Parathyroid adenoma (tissue), 2 donors: ENCODE measurements around the gene IMPA2.

ENCODE experiments used
- H2AFZ ChIP-seq: fragments of 300-600 bp; sonication (generic); one replicate; pipeline ENCODE4 v1.7.0; 2017; ENCODE audit warnings: antibody characterized with exemption, mild to moderate bottlenecking
- H3K27ac ChIP-seq: fragments of 300-600 bp; sonication (generic); one replicate; pipeline ENCODE4 v1.7.0; 2017
- H3K27me3 ChIP-seq: fragments of 300-600 bp; sonication (generic); one replicate; pipeline ENCODE4 v1.7.0; 2017; ENCODE audit warnings: low read length; ENCODE audit not compliant: control insufficient read depth, insufficient read depth
- H3K36me3 ChIP-seq: fragments of 300-600 bp; sonication (generic); one replicate; pipeline ENCODE4 v1.7.0; 2017; ENCODE audit warnings: low read length; ENCODE audit not compliant: control insufficient read depth, insufficient read depth
- H3K4me1 ChIP-seq: fragments of 300-600 bp; sonication (generic); one replicate; pipeline ENCODE4 v1.7.0; 2017; ENCODE audit warnings: control low read depth
- H3K4me2 ChIP-seq: fragments of 300-600 bp; sonication (generic); one replicate; pipeline ENCODE4 v1.7.0; 2017; ENCODE audit warnings: low read length
- H3K4me3 ChIP-seq: fragments of 300-600 bp; sonication (generic); one replicate; pipeline ENCODE4 v1.7.0; 2017; ENCODE audit warnings: low read depth, low read length
- H3K79me2 ChIP-seq: fragments of 300-600 bp; sonication (generic); one replicate; pipeline ENCODE4 v1.7.0; 2017; ENCODE audit warnings: control low read depth
- H3K9ac ChIP-seq: fragments of 300-600 bp; sonication (generic); one replicate; pipeline ENCODE4 v1.7.0; 2017; ENCODE audit warnings: mild to moderate bottlenecking
- H3K9me3 ChIP-seq: fragments of 300-600 bp; sonication (generic); one replicate; pipeline ENCODE4 v1.7.0; 2017; ENCODE audit warnings: low read length; ENCODE audit not compliant: control insufficient read depth
- CTCF ChIP-seq: fragments of 300-600 bp; sonication (generic); IDR thresholded peaks from one replicate; pipeline ENCODE4 v1.7.0; 2017; ENCODE audit warnings: antibody characterized with exemption, mild to moderate bottlenecking
- donor health status: primary hyperparathyroidism.

The IMPA2 gene

GRCh38 chr18:12034241-12035100 is 53.2 kb downstream of the IMPA2 start:
- Histone ChIP-seq H3K27me3 (no peaks in the 10 kb centered on the region), H3K4me3 (no peak overlapping the region), H3K27ac (no peak overlapping the region), H3K36me3 (no peaks in the 10 kb centered on the region), H3K9me3 (no peaks in the 10 kb centered on the region), H3K9ac (no peak overlapping the region), H3K4me2 (no peak overlapping the region), H2AFZ (no peak overlapping the region), H3K4me1 (peaks cover 3% of the 10 kb centered on the region), H3K79me2 (no peaks in the 10 kb centered on the region)
- TF ChIP-seq CTCF, result no peak

- no peak overlapping the region for H3K4me2 ChIP-seq
- no peak overlapping the region for H2AFZ ChIP-seq
- no peaks in the 10 kb centered on the region for H3K79me2 ChIP-seq
- TF ChIP-seq CTCF, result no peak
- H3K9ac ChIP-seq, result no peak overlapping the region
- H3K27ac ChIP-seq, result no peak overlapping the region
- no peaks in the 10 kb centered on the region for H3K9me3 ChIP-seq
- H3K27me3 ChIP-seq, result no peaks in the 10 kb centered on the region
- peaks cover 3% of the 10 kb centered on the region for H3K4me1 ChIP-seq
- no peaks in the 10 kb centered on the region for H3K36me3 ChIP-seq
- no peak overlapping the region for H3K4me3 ChIP-seq
Observed at GRCh38 chr18:12035481-12035880, 54.2 kb downstream of the IMPA2 start.

- H3K36me3 ChIP-seq, result no peaks in the 10 kb centered on the region
- no peak overlapping the region for H3K4me2 ChIP-seq
- TF ChIP-seq CTCF, result no peak
- no peaks in the 10 kb centered on the region for H3K79me2 ChIP-seq
- H3K4me1 ChIP-seq, result peaks cover 3% of the 10 kb centered on the region
- no peak overlapping the region for H3K4me3 ChIP-seq
- no peak overlapping the region for H2AFZ ChIP-seq
- H3K9ac ChIP-seq, result no peak overlapping the region
- H3K27ac ChIP-seq, result no peak overlapping the region
- H3K9me3 ChIP-seq, result no peaks in the 10 kb centered on the region
- H3K27me3 ChIP-seq, result no peaks in the 10 kb centered on the region
Observed at GRCh38 chr18:12036201-12036751, 55.0 kb downstream of the IMPA2 start.

- Histone ChIP-seq H3K79me2 (no peaks in the 10 kb centered on the region), H3K9me3 (no peaks in the 10 kb centered on the region), H3K4me3 (peak overlapping the region; percentile 57), H3K9ac (no peak overlapping the region), H2AFZ (peak overlapping the region; percentile 100), H3K36me3 (no peaks in the 10 kb centered on the region), H3K4me2 (peak overlapping the region; percentile 92), H3K27ac (no peak overlapping the region), H3K27me3 (no peaks in the 10 kb centered on the region), H3K4me1 (peaks cover 3% of the 10 kb centered on the region)
- TF ChIP-seq CTCF, result no peak
Observed at GRCh38 chr18:12038082-12038638, 56.9 kb downstream of the IMPA2 start.
